AG04450 (cell line): ENCODE results near the gene UQCR11. TPM values are rescaled to one million over a fixed set of nuclear protein-coding genes. Genes with fewer than 3 reads are reported as not detected.

Source experiments
- CTCF ChIA-PET: fragments of 300-600, 350-600 bp; formaldehyde crosslinking; extraction: SDS; loops from one replicate; lab custom pipeline; 2022; ENCODE audit warnings: antibody characterized with exemption, inconsistent platforms; lab: Charles Lee
- POLR2A ChIA-PET: fragments of 350-600 bp; formaldehyde crosslinking; extraction: SDS; loops from one replicate; lab custom pipeline; 2021; ENCODE audit warnings: antibody characterized with exemption, inconsistent platforms; lab: Yijun Ruan, JAX
- DNase-seq: peaks from one replicate; pipeline ENCODE4 v3.0.0-alpha.2; 2011; ENCODE audit warnings: low read depth, low spot score
- H3K27ac ChIP-seq: one replicate; pipeline ENCODE4 v1.5.1; 2012; ENCODE audit warnings: low read depth, low read length, control low read depth
- H3K27me3 ChIP-seq: one replicate; pipeline ENCODE4 v1.6.0; 2012; ENCODE audit warnings: low read length; ENCODE audit not compliant: control insufficient read depth, insufficient read depth
- H3K4me3 ChIP-seq: 2 replicates; pipeline ENCODE4 v1.5.1; 2011; ENCODE audit warnings: mild to moderate bottlenecking, low read depth, low read length, control low read depth
- H3K9me3 ChIP-seq: 2 replicates; pipeline ENCODE4 v1.5.1; 2012; ENCODE audit warnings: low read length; ENCODE audit not compliant: control insufficient read depth, insufficient read depth
- CTCF ChIP-seq: IDR thresholded peaks from 2 replicates; pipeline ENCODE4 v1.5.1; 2011; ENCODE audit warnings: low read depth, low read length, control low read depth, inconsistent platforms
- polyA plus RNA-seq: library from polyadenylated mRNA; depleted of rRNA; stranded (reverse); fragments of >200 nt; gene quantifications from 2 replicates; pipeline ENCODE4 v1.2.3, GENCODE V29; 2011

The UQCR11 gene
- polyA plus RNA-seq, 1 experiment = 153 TPM

GRCh38 chr19:1648459-1648849 is 43.2 kb upstream of the UQCR11 start:
- Histone ChIP-seq H3K27ac (no peak overlapping the region), H3K9me3 (no peaks in the 10 kb centered on the region; the same call in 1 of the 2 replicates), H3K4me3 (no peak overlapping the region), H3K27me3 (no peaks in the 10 kb centered on the region)
- no peak for DNase-seq
- no peak for TF ChIP-seq CTCF
- ChIA-PET CTCF (no interaction called here), POLR2A (no interaction called here)

DNA sequence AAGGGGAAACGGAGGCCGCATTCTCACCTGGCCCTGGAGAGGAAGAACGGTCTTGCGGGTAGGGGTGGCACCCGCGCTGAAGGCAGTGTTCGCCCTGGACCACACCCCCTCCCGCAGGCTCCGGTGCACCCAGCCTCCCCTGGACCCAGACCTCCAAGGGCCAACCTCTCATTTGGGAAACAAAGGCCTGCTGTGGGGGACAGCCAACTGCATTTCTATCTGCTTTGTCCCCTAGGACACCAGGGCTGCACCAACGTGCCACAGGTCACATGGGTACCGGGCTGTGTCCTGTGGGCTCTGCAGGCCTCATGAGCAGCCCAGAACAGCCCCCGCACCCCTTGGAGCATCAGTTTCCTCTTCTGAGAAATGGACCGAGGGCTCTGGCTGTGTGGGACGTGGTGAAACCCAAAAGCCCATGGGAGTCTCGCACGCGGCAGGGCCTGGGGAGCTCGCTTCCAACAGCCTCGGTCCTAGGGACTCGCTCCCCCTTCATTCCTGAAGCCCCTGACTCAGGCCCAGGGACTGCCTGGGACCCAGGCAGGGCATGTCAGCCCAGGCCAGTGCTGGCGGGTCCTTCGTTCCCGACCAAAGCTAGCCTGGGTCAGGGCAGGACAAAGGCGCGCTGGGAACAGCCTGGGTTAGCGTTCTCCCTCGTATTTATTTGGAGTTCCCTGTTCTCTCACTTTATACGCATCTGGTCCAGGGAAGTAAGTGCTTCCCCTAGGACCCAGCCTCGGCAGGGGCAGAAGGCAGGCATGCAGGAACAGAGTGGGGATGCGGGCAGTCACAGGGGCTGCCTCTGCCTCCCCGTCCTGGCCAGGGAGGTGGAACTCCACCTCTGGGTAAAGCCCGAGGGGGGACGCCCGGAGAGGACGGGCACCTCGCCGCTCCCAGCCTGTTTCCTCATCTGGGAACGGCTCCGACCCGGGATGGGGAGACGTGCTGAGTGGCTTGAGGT is 42.5 kb upstream of the UQCR11 start:
- Histone ChIP-seq H3K4me3 (no peak overlapping the region), H3K9me3 (no peaks in the 10 kb centered on the region; the same call in 1 of the 2 replicates), H3K27me3 (no peaks in the 10 kb centered on the region), H3K27ac (no peak overlapping the region)
- no peak for TF ChIP-seq CTCF
- POLR2A ChIA-PET = no interaction called here
- no peak for DNase-seq
- CTCF ChIA-PET = interaction anchor here (0.5 to 1.0 kb wide), 2 partner anchors 24 to 115 kb away, joined by 3 to 5 read pairs; no protein-coding TSS in a partner anchor

DNA sequence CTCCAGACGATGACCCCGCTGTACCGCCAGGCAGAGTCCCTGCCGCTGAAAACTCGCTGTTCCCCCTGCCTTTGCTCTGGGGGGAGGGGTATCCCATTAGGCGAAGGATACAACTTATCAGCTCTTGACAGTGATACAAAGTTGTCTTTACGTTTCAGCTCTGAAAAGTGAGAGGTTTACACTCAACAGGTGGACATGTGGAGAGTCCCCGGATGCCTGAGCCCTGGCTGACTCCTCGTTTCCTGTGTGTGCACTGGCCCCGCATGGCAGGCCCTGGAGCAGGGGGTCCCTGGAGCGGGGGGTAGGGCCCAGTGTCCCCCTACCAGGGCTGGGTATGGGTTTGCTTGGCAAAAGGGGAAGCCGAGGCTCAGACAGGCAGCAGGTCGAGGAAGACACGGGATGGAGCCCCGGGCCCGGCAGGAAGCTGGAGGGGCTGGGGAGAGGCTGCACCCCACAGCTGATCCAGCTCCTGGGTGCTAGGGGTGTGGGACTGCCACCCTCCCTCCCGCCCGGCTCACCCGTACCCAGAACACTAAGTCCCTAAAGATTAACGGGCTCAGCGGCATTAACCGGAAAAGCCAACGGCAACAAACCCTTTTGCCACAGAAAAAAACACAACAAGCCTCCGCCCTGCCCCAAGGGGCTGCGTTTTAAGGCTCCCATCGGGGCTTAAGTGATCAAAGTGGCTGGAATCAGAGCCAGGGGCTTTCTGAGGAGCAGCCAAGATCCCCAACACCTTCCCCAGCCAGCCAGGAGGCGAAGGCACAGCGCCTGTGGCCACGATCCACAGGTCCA is 41.6 kb upstream of the UQCR11 start:
- Histone ChIP-seq H3K4me3 (no peak overlapping the region), H3K27ac (no peak overlapping the region), H3K27me3 (no peaks in the 10 kb centered on the region), H3K9me3 (no peaks in the 10 kb centered on the region; the same call in 1 of the 2 replicates)
- DNase-seq = no peak
- no peak for TF ChIP-seq CTCF
- ChIA-PET POLR2A (no interaction called here), CTCF (interaction anchor here (0.5 to 1.0 kb wide), 2 partner anchors 25 to 114 kb away, joined by 3 to 5 read pairs; no protein-coding TSS in a partner anchor)

- DNase-seq = no peak
- ChIA-PET POLR2A (no interaction called here), CTCF (no interaction called here)
- TF ChIP-seq CTCF = no peak
- no peaks in the 10 kb centered on the region for H3K27me3 ChIP-seq
- H3K27ac ChIP-seq = no peak overlapping the region
- H3K9me3 ChIP-seq = no peaks in the 10 kb centered on the region; the same call in 1 of the 2 replicates
- H3K4me3 ChIP-seq = no peak overlapping the region
Observed at GRCh38 chr19:1646149-1646548, 40.9 kb upstream of the UQCR11 start.
